Glomerular endothelial cell (primary cell): Measurements from ENCODE around the gene BPIFB3. TPM values are rescaled to one million over a fixed set of nuclear protein-coding genes. Genes with fewer than 3 reads are reported as not detected.

Experiments
- DNase-seq: peaks from one replicate; pipeline ENCODE4 v3.0.0-alpha.2; 2011; ENCODE audit warnings: low read depth, low spot score; ENCODE audit errors: extremely low read depth
- total RNA-seq: library from RNA; depleted of rRNA; stranded (reverse); fragments of >200 nt; gene quantifications from 2 replicates; pipeline ENCODE4 v1.2.3, GENCODE V29; 2015

Gene BPIFB3
- not detected in 2 replicates for total RNA-seq

- no peak for DNase-seq
These were observed at the start of gene BPIFB3 for GRCh38 chr20:33053291-33054106. BPIFB3 (plus strand) TSS chr20:33053903; CDS start chr20:33055436, 1,533 bp downstream.

- no peak for DNase-seq
These were observed 49.5 kb upstream of the BPIFB3 start, which contains the start of gene SUN5 for GRCh38 chr20:33004141-33004751. SUN5 (minus strand) TSS chr20:33004433; CDS start chr20:33004340, 93 bp downstream.

- DNase-seq, result no peak
These were observed 48.6 kb upstream of the BPIFB3 start for GRCh38 chr20:33005132-33005566.

GRCh38 chr20:33005908-33006775 is 47.6 kb upstream of the BPIFB3 start:
- DNase-seq, result no peak

- DNase-seq, result no peak
These were observed 46.8 kb upstream of the BPIFB3 start for GRCh38 chr20:33006776-33007375.

GRCh38 chr20:33007376-33008335 is 46.0 kb upstream of the BPIFB3 start, which contains the start of gene BPIFB2:
BPIFB2 (plus strand) TSS chr20:33007704; CDS start chr20:33008575, 871 bp downstream.
- DNase-seq, result no peak

GRCh38 chr20:33008336-33009213 is 45.1 kb upstream of the BPIFB3 start:
- no peak for DNase-seq

- DNase-seq, result no peak
These were observed 44.2 kb upstream of the BPIFB3 start for GRCh38 chr20:33009214-33010132.

- DNase-seq, result no peak
These were observed 43.6 kb upstream of the BPIFB3 start for GRCh38 chr20:33010133-33010504.

- DNase-seq, result no peak
These were observed 42.8 kb upstream of the BPIFB3 start for GRCh38 chr20:33010674-33011449.

- DNase-seq, result no peak
These were observed 41.1 kb upstream of the BPIFB3 start for GRCh38 chr20:33012327-33013189.

GRCh38 chr20:33013701-33014326 is 39.9 kb upstream of the BPIFB3 start:
- DNase-seq, result no peak

GRCh38 chr20:33014336-33015113 is 39.2 kb upstream of the BPIFB3 start:
- no peak for DNase-seq

- DNase-seq, result no peak
These were observed 38.6 kb upstream of the BPIFB3 start for GRCh38 chr20:33015114-33015484.
